Large intestine (tissue), 3 donors: ENCODE measurements around the gene PANK3. TPM values are rescaled to one million over a fixed set of nuclear protein-coding genes. Genes with fewer than 3 reads are reported as not detected.
"Not testable (repeated sequence)": the region's sequence is repeated elsewhere in the genome, so short reads cannot be mapped to it uniquely, and the experiment has no call there.

ENCODE experiments used
- DNase-seq, 2 donors: peaks; one replicate each; pipeline versions ENCODE4 v3.0.0 to v3.0.0-alpha.2; 2013
- H3K27ac ChIP-seq: one replicate; pipeline ENCODE4 v1.5.1; 2013; ENCODE audit warnings: low read length
- H3K27me3 ChIP-seq: 2 replicates; pipeline ENCODE4 v1.6.1; 2013; ENCODE audit warnings: low read length; ENCODE audit not compliant: control insufficient read depth, insufficient read depth
- H3K36me3 ChIP-seq: 2 replicates; pipeline ENCODE4 v1.6.1; 2013; ENCODE audit warnings: low read length; ENCODE audit not compliant: control insufficient read depth, insufficient read depth
- H3K4me1 ChIP-seq: one replicate; pipeline ENCODE4 v1.6.1; 2013; ENCODE audit warnings: low read length; ENCODE audit not compliant: control insufficient read depth, insufficient read depth
- H3K4me3 ChIP-seq: one replicate; pipeline ENCODE4 v1.5.1; 2013; ENCODE audit warnings: low read length
- H3K9me3 ChIP-seq: one replicate; pipeline ENCODE4 v1.6.1; 2013; ENCODE audit warnings: mild to moderate bottlenecking, low read depth, low read length, moderate library complexity; ENCODE audit not compliant: control insufficient read depth
- WGBS: methylation state at CpG from one replicate; pipeline ENCODE4 v1.1.5; 2013; ENCODE audit warnings: low lambda C conversion rate; ENCODE audit not compliant: insufficient coverage; 5-methylcytosine and 5-hydroxymethylcytosine counted together
- polyA plus RNA-seq: library from polyadenylated mRNA; unstranded; fragments of 120-200 nt; gene quantifications from one replicate; pipeline ENCODE4 v1.2.1, GENCODE V29; 2013

PANK3 gene
- polyA plus RNA-seq, 1 donor, result 56.9 TPM

DNA sequence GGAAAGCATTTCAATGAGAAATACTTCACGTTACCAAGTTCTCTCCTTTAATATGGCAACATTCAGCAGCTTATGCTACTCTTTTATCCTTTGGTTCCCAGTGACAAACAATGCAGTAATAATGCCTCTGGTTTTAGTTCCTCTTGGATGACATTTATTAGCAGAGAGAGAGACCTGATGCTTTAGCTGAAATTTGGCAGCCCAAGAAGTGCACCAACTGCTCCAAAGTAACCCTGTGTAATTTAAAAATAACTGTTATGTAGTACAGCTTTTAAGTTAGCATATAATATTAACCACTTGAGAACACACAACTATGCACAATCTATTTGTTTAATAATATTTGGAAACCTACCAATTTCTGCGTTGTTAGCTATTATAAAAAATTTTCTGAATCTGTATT, 21.8 kb downstream of the PANK3 start:
- WGBS, result 100% methylated on average over 1 of the region's 2 CpGs
- H3K4me3 ChIP-seq, result no peak overlapping the region
- peaks cover 6% of the 10 kb centered on the region for H3K4me1 ChIP-seq
- H3K27me3 ChIP-seq, result no peaks in the 10 kb centered on the region
- DNase-seq, result no peak
- peaks cover 61% of the 10 kb centered on the region for H3K36me3 ChIP-seq
- no peaks in the 10 kb centered on the region for H3K9me3 ChIP-seq
- no peak overlapping the region for H3K27ac ChIP-seq

DNA sequence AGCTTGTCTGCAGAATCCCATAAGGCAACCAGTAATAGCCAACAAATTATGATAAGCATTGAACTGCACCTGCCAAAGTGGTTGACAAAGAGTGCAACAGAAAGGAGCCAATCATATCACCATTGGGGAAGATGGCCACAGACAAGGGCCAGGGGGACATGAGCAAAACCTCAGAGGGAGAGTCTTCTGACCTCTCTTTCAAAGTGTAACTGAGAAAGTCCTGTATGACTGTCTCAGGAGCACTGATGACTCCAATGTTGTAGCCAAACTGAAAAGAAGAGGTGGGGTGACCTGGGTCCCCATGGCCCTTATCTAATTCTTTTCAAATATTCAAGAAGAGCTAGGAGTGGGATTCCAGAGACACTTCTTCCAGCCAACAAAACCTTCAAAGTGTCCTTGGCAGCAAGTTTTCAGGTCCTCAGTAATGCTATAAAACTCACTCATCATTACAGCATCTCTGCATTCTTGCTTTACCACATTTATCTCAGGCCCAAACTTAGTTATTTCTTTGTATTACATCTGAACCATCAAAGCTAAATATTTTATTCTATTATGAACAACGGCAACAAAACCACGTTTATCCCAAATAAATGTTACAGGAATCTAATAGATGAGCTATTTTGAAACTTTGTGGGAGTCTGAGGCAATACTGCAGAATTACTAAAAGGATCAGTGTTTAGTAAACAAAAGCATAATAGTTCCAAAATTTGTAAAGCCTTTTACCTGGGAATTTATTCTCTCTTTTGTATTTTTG, 25.6 kb downstream of the PANK3 start:
- no peaks in the 10 kb centered on the region for H3K9me3 ChIP-seq
- H3K4me1 ChIP-seq, result no peaks in the 10 kb centered on the region
- H3K27me3 ChIP-seq, result no peaks in the 10 kb centered on the region
- 93% methylated on average over 2 of the region's 2 CpGs for WGBS
- H3K36me3 ChIP-seq, result peaks cover 44% of the 10 kb centered on the region
- H3K27ac ChIP-seq, result no peak overlapping the region
- no peak for DNase-seq
- no peak overlapping the region for H3K4me3 ChIP-seq

DNA sequence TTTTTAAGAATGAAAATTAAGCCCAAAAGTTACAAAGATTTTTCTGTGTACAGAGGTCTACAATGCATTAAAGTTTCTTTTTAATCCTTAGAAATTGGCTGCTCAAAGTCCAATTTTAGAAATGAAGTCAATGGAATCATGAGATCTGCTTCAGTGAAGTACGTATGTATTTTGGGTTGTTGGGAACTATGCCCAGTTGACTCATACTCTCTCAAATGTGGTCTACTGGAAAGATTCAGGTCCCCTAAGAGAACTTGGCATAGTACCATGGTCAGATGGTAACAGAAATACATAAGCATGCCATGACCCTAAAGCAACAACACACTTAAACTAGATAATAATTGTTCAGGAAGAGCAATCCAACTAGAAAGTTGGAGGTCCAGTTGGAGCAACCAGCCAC, 27.0 kb downstream of the PANK3 start:
- H3K9me3 ChIP-seq, result no peaks in the 10 kb centered on the region
- H3K4me1 ChIP-seq, result no peaks in the 10 kb centered on the region
- no peak overlapping the region for H3K4me3 ChIP-seq
- WGBS, result no CpG with 5 or more reads among the region's 1 CpG
- no peaks in the 10 kb centered on the region for H3K27me3 ChIP-seq
- no peak for DNase-seq
- H3K36me3 ChIP-seq, result peaks cover 35% of the 10 kb centered on the region
- H3K27ac ChIP-seq, result no peak overlapping the region

- H3K27me3 ChIP-seq, result no peaks in the 10 kb centered on the region
- H3K9me3 ChIP-seq, result no peaks in the 10 kb centered on the region
- DNase-seq, result no peak
- peaks cover 26% of the 10 kb centered on the region for H3K36me3 ChIP-seq
- no peaks in the 10 kb centered on the region for H3K4me1 ChIP-seq
- H3K27ac ChIP-seq, result no peak overlapping the region
- H3K4me3 ChIP-seq, result no peak overlapping the region
Measured at GRCh38 chr5:168550656-168551055, 28.5 kb downstream of the PANK3 start.

GRCh38 chr5:168549554-168549953, 29.6 kb downstream of the PANK3 start:
- WGBS, result 95% methylated on average over 4 of the region's 7 CpGs
- Histone ChIP-seq H3K36me3 (peaks cover 26% of the 10 kb centered on the region), H3K4me1 (no peaks in the 10 kb centered on the region), H3K4me3 (no peak overlapping the region), H3K27ac (no peak overlapping the region), H3K27me3 (no peaks in the 10 kb centered on the region), H3K9me3 (no peaks in the 10 kb centered on the region)
- DNase-seq, result no peak

- H3K4me3 ChIP-seq, result no peak overlapping the region
- H3K36me3 ChIP-seq, result no peaks in the 10 kb centered on the region
- DNase-seq, result no peak
- no CpG with 5 or more reads among the region's 2 CpGs for WGBS
- H3K27ac ChIP-seq, result no peak overlapping the region
- no peaks in the 10 kb centered on the region for H3K9me3 ChIP-seq
- H3K27me3 ChIP-seq, result no peaks in the 10 kb centered on the region
- no peaks in the 10 kb centered on the region for H3K4me1 ChIP-seq
Measured at GRCh38 chr5:168537176-168537575, 42.0 kb downstream of the PANK3 start.

GRCh38 chr5:168534351-168534750, 44.8 kb downstream of the PANK3 start:
- H3K4me3 ChIP-seq, H3K27ac ChIP-seq, H3K9me3 ChIP-seq, DNase-seq, H3K36me3 ChIP-seq, H3K4me1 ChIP-seq: not testable (repeated sequence)
- H3K27me3 ChIP-seq, result peaks cover 24% of the 10 kb centered on the region
- no CpG with 5 or more reads among the region's 7 CpGs for WGBS

GRCh38 chr5:168531987-168532864, 46.9 kb downstream of the PANK3 start:
- H3K4me3 ChIP-seq, result no peak overlapping the region
- H3K9me3 ChIP-seq, result peaks cover 7% of the 10 kb centered on the region
- no peak for DNase-seq
- no CpG with 5 or more reads among the region's 6 CpGs for WGBS
- no peaks in the 10 kb centered on the region for H3K36me3 ChIP-seq
- H3K27me3 ChIP-seq, result peaks cover 28% of the 10 kb centered on the region
- no peak overlapping the region for H3K27ac ChIP-seq
- H3K4me1 ChIP-seq, result peaks cover 5% of the 10 kb centered on the region

DNA sequence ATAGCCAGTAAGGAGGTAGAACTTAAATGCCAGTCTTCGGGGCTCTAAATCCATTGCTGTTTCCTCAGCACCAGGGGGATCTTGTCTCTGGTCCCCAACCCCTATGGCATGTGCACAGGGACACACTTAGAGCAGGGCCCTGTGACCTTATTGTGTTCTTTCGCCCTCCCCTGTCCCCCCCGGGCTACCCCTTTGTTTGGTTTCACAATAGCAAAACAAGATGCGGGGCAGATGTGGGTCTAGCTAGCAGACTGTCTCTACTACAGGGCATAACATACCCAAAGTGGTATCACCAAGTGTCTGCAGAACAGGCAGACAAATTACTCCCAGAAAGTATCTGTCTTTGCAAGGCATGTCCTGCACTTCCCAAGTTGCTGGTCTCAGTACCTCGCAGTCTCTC, 48.0 kb downstream of the PANK3 start:
- Histone ChIP-seq H3K9me3 (peaks cover 7% of the 10 kb centered on the region), H3K27me3 (peaks cover 28% of the 10 kb centered on the region), H3K4me1 (peaks cover 5% of the 10 kb centered on the region), H3K36me3 (no peaks in the 10 kb centered on the region), H3K4me3 (no peak overlapping the region), H3K27ac (no peak overlapping the region)
- no peak for DNase-seq
- WGBS, result no CpG with 5 or more reads among the region's 5 CpGs

GRCh38 chr5:168530621-168531150, 48.5 kb downstream of the PANK3 start:
- peaks cover 28% of the 10 kb centered on the region for H3K27me3 ChIP-seq
- H3K27ac ChIP-seq, result no peak overlapping the region
- peaks cover 7% of the 10 kb centered on the region for H3K9me3 ChIP-seq
- no peak for DNase-seq
- no CpG with 5 or more reads among the region's 4 CpGs for WGBS
- H3K36me3 ChIP-seq, result no peaks in the 10 kb centered on the region
- H3K4me1 ChIP-seq, result peaks cover 7% of the 10 kb centered on the region
- H3K4me3 ChIP-seq, result no peak overlapping the region
